WTC11 (cell line): ENCODE measurements around the gene FAM9B. TPM values are rescaled to one million over a fixed set of nuclear protein-coding genes. Genes with fewer than 3 reads are reported as not detected.

ENCODE experiments used
- ATAC-seq: fragments of 200-7000 bp; cut with Tn5 transposase; 2 replicates; pipeline ENCODE4 v1.10.0; 2021; ENCODE audit warnings: mild to moderate bottlenecking, moderate library complexity
- CTCF ChIA-PET: fragments of 300-600 bp; sonication (Branson Sonifier 250); formaldehyde crosslinking; loops from one replicate; lab custom pipeline; 2021; ENCODE audit warnings: antibody characterized with exemption; lab: Charles Lee
- POLR2A ChIA-PET: fragments of 350-600 bp; sonication (Branson Sonifier 250); formaldehyde crosslinking; loops from one replicate; lab custom pipeline; 2021; ENCODE audit warnings: antibody characterized with exemption; lab: Charles Lee
- DNase-seq: peaks from one replicate; pipeline ENCODE4 v3.0.0; 2021; ENCODE audit warnings: low spot score
- H3K27ac Mint-ChIP-seq: 2 replicates; pipeline ENCODE4 v1.8.0; 2021; ENCODE audit warnings: mixed read lengths
- H3K27me3 Mint-ChIP-seq: 2 replicates; pipeline ENCODE4 v1.8.0; 2021; ENCODE audit warnings: low read depth, mild to moderate bottlenecking, moderate library complexity, mixed read lengths
- H3K36me3 Mint-ChIP-seq: 2 replicates; pipeline ENCODE4 v1.8.0; 2021; ENCODE audit warnings: mixed read lengths
- H3K4me1 Mint-ChIP-seq: 2 replicates; pipeline ENCODE4 v1.8.0; 2022; ENCODE audit warnings: mixed read lengths
- H3K4me3 Mint-ChIP-seq: 2 replicates; pipeline ENCODE4 v1.8.0; 2021; ENCODE audit warnings: mild to moderate bottlenecking, moderate library complexity, mixed read lengths
- H3K9me3 Mint-ChIP-seq: 2 replicates; pipeline ENCODE4 v1.8.0; 2021; ENCODE audit warnings: mixed read lengths
- ATF1 ChIP-seq: sonication (generic); formaldehyde crosslinking; IDR thresholded peaks from 2 replicates; pipeline ENCODE4 v1.8.1; 2023; ENCODE audit warnings: mild to moderate bottlenecking, moderate library complexity, missing genetic modification reagents
- ATF6 ChIP-seq: sonication (generic); formaldehyde crosslinking; IDR thresholded peaks from 2 replicates; pipeline ENCODE4 v1.8.1; 2023; ENCODE audit warnings: mild to moderate bottlenecking, missing genetic modification reagents
- ETV6 ChIP-seq: sonication (generic); formaldehyde crosslinking; IDR thresholded peaks from 2 replicates; pipeline ENCODE4 v1.8.1; 2022; ENCODE audit warnings: mild to moderate bottlenecking, missing genetic modification reagents
- FOXP1 ChIP-seq: sonication (generic); formaldehyde crosslinking; IDR thresholded peaks from 2 replicates; pipeline ENCODE4 v1.8.0; 2022; ENCODE audit warnings: missing genetic modification reagents, mild to moderate bottlenecking, moderate library complexity, borderline replicate concordance
- IRF2 ChIP-seq: sonication (generic); formaldehyde crosslinking; IDR thresholded peaks from 2 replicates; pipeline ENCODE4 v1.8.0; 2022; ENCODE audit warnings: low read depth, missing genetic modification reagents, borderline replicate concordance
- KAT7 ChIP-seq: sonication (generic); formaldehyde crosslinking; IDR thresholded peaks from 2 replicates; pipeline ENCODE4 v1.8.1; 2023; ENCODE audit warnings: missing genetic modification reagents, mild to moderate bottlenecking, borderline replicate concordance
- NR1H2 ChIP-seq: sonication (generic); formaldehyde crosslinking; IDR thresholded peaks from 2 replicates; pipeline ENCODE4 v1.9.0; 2021; ENCODE audit warnings: mild to moderate bottlenecking, moderate library complexity, missing genetic modification reagents
- TEAD4 ChIP-seq: sonication (generic); formaldehyde crosslinking; IDR thresholded peaks from 2 replicates; pipeline ENCODE4 v1.8.0; 2022; ENCODE audit warnings: mild to moderate bottlenecking, missing genetic modification reagents
- ZBTB21 ChIP-seq: sonication (generic); formaldehyde crosslinking; IDR thresholded peaks from 2 replicates; pipeline ENCODE4 v1.8.1; 2023; ENCODE audit warnings: mild to moderate bottlenecking, missing genetic modification reagents, borderline replicate concordance
- ZMAT4 ChIP-seq: fragments of 250-450 bp; sonication (Bioruptor Pico); IDR thresholded peaks from 2 replicates; pipeline ENCODE4 v1.9.0; 2021; ENCODE audit warnings: mild to moderate bottlenecking
- ZNF121 ChIP-seq: sonication (generic); formaldehyde crosslinking; IDR thresholded peaks from 2 replicates; pipeline ENCODE4 v1.8.0; 2023; ENCODE audit warnings: missing genetic modification reagents
- ZNF232 ChIP-seq: sonication (generic); formaldehyde crosslinking; IDR thresholded peaks from 2 replicates; pipeline ENCODE4 v1.8.0; 2022; ENCODE audit warnings: mild to moderate bottlenecking, missing genetic modification reagents
- ZNF671 ChIP-seq: fragments of 250-450 bp; sonication (Bioruptor Pico); IDR thresholded peaks from 2 replicates; pipeline ENCODE4 v1.8.0; 2021; ENCODE audit warnings: mild to moderate bottlenecking
- total RNA-seq: library from RNA; stranded (reverse); gene quantifications from 3 replicates; pipeline ENCODE4 v1.2.3, GENCODE V29; 2021
- TF ChIP-seq, protein P1 (sequence below): fragments of 250-450 bp; sonication (Bioruptor Pico); IDR thresholded peaks from 2 replicates; pipeline ENCODE4 v1.9.0; 2021; ENCODE audit warnings: moderate library complexity, mild to moderate bottlenecking, inconsistent platforms, borderline replicate concordance
- TF ChIP-seq, protein P2 (sequence below): sonication (generic); formaldehyde crosslinking; IDR thresholded peaks from 2 replicates; pipeline ENCODE4 v1.8.1; 2023; ENCODE audit warnings: mild to moderate bottlenecking, missing genetic modification reagents, moderate library complexity
- TF ChIP-seq, protein P3 (sequence below): sonication (generic); formaldehyde crosslinking; IDR thresholded peaks from 2 replicates; pipeline ENCODE4 v1.8.1; 2022; ENCODE audit warnings: mild to moderate bottlenecking, moderate library complexity, missing genetic modification reagents
- TF ChIP-seq, protein P4 (sequence below): fragments of 200-600 bp; IDR thresholded peaks from 2 replicates; pipeline ENCODE4 v1.8.0; 2022; ENCODE audit warnings: antibody characterized with exemption

The FAM9B gene
- total RNA-seq, 1 experiment from 2014 or later, result not detected

- TF ChIP-seq TEAD4 (no peak), ZNF671 (CRISPR knock-in tag) (no peak)
- TF ChIP-seq, protein P1, sequence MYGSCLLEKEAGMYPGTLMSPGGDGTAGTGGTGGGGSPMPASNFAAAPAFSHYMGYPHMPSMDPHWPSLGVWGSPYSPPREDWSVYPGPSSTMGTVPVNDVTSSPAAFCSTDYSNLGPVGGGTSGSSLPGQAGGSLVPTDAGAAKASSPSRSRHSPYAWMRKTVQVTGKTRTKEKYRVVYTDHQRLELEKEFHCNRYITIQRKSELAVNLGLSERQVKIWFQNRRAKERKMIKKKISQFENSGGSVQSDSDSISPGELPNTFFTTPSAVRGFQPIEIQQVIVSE (CRISPR knock-in tag), result no peak
- TF ChIP-seq, protein P2, sequence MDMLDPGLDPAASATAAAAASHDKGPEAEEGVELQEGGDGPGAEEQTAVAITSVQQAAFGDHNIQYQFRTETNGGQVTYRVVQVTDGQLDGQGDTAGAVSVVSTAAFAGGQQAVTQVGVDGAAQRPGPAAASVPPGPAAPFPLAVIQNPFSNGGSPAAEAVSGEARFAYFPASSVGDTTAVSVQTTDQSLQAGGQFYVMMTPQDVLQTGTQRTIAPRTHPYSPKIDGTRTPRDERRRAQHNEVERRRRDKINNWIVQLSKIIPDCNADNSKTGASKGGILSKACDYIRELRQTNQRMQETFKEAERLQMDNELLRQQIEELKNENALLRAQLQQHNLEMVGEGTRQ (CRISPR knock-in tag), result no peak
- TF ChIP-seq, protein P3, sequence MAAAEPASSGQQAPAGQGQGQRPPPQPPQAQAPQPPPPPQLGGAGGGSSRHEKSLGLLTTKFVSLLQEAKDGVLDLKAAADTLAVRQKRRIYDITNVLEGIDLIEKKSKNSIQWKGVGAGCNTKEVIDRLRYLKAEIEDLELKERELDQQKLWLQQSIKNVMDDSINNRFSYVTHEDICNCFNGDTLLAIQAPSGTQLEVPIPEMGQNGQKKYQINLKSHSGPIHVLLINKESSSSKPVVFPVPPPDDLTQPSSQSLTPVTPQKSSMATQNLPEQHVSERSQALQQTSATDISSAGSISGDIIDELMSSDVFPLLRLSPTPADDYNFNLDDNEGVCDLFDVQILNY (CRISPR knock-in tag), result no peak
These were observed 30.8 kb upstream of the FAM9B start (continued) for GRCh38 chrX:9064694-9065093.

- TF ChIP-seq ATF6 (CRISPR knock-in tag), result no peak
- no peak for TF ChIP-seq ZNF232 (CRISPR knock-in tag)
- no peak for TF ChIP-seq NR1H2 (CRISPR knock-in tag)
- no peak for TF ChIP-seq KAT7 (CRISPR knock-in tag)
- no peak for TF ChIP-seq ATF1
- no peak for TF ChIP-seq FOXP1 (CRISPR knock-in tag)
- TF ChIP-seq ZNF121 (CRISPR knock-in tag), result no peak
- TF ChIP-seq, all 79 proteins: peak for 0
- ATAC-seq (no peak), DNase-seq (no peak)
- Mint-ChIP-seq H3K27ac (no peak overlapping the region), H3K27me3 (no peaks in the 10 kb centered on the region; the same call in 1 of the 2 replicates), H3K4me1 (peaks cover 8% of the 10 kb centered on the region; the same call in 1 of the 2 replicates), H3K36me3 (no peaks in the 10 kb centered on the region), H3K4me3 (no peak overlapping the region), H3K9me3 (no peaks in the 10 kb centered on the region)
- CTCF ChIA-PET, result no interaction called here
- POLR2A ChIA-PET, result no interaction called here
These were observed 28.7 kb upstream of the FAM9B start for GRCh38 chrX:9062641-9063040.

- Mint-ChIP-seq H3K27ac (no peak overlapping the region), H3K9me3 (no peaks in the 10 kb centered on the region), H3K27me3 (no peaks in the 10 kb centered on the region), H3K4me1 (no peaks in the 10 kb centered on the region)
- no peak for DNase-seq
- CTCF ChIA-PET, result no interaction called here
- TF ChIP-seq, protein P1 (CRISPR knock-in tag), result no peak
- TF ChIP-seq IRF2 (CRISPR knock-in tag), result no peak
- TF ChIP-seq ZBTB21, result no peak
- TF ChIP-seq ETV6 (CRISPR knock-in tag), result no peak
- no peak for TF ChIP-seq ZMAT4
- TF ChIP-seq, protein P4, sequence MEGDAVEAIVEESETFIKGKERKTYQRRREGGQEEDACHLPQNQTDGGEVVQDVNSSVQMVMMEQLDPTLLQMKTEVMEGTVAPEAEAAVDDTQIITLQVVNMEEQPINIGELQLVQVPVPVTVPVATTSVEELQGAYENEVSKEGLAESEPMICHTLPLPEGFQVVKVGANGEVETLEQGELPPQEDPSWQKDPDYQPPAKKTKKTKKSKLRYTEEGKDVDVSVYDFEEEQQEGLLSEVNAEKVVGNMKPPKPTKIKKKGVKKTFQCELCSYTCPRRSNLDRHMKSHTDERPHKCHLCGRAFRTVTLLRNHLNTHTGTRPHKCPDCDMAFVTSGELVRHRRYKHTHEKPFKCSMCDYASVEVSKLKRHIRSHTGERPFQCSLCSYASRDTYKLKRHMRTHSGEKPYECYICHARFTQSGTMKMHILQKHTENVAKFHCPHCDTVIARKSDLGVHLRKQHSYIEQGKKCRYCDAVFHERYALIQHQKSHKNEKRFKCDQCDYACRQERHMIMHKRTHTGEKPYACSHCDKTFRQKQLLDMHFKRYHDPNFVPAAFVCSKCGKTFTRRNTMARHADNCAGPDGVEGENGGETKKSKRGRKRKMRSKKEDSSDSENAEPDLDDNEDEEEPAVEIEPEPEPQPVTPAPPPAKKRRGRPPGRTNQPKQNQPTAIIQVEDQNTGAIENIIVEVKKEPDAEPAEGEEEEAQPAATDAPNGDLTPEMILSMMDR, result no peak
- TF ChIP-seq, all 79 proteins: peak for 0
- H3K36me3 Mint-ChIP-seq, result no peaks in the 10 kb centered on the region
- ATAC-seq, result no peak
- POLR2A ChIA-PET, result no interaction called here
- H3K4me3 Mint-ChIP-seq, result no peak overlapping the region
These were observed 21.4 kb upstream of the FAM9B start for GRCh38 chrX:9055354-9055753.
